Nephron (organoid): Measurements from ENCODE around the gene LDB2.
A peak's percentile ranks its signal among the peaks of the same experiment; 100 is the strongest.
"Not testable (repeated sequence)": the region's sequence is repeated elsewhere in the genome, so short reads cannot be mapped to it uniquely, and the experiment has no call there.

Experiments
- H3K27ac Mint-ChIP-seq, 3 experiments: 2 replicates each; pipeline ENCODE4 v1.8.0; 2020; ENCODE audit warnings: mixed read lengths in 3 of 3, mild to moderate bottlenecking in 2 of 3, moderate library complexity in 1 of 3
- H3K27me3 Mint-ChIP-seq: 2 replicates; pipeline ENCODE4 v1.8.0; 2021; ENCODE audit warnings: low read depth, mild to moderate bottlenecking, moderate library complexity, mixed read lengths
- H3K36me3 Mint-ChIP-seq: 2 replicates; pipeline ENCODE4 v1.8.0; 2020; ENCODE audit warnings: low read depth, mixed read lengths
- H3K4me1 Mint-ChIP-seq: 2 replicates; pipeline ENCODE4 v1.8.0; 2020; ENCODE audit warnings: mixed read lengths
- H3K4me3 Mint-ChIP-seq, 3 experiments: 2 replicates each; pipeline ENCODE4 v1.8.0; 2020; ENCODE audit warnings: mild to moderate bottlenecking in 3 of 3, mixed read lengths in 3 of 3, moderate library complexity in 2 of 3
- H3K9me3 Mint-ChIP-seq: 2 replicates; pipeline ENCODE4 v1.8.0; 2020; ENCODE audit warnings: mixed read lengths
- TF ChIP-seq, protein P1 (sequence below), 3 experiments: fragments of 200-600 bp; sonication (generic); IDR thresholded peaks; one replicate each; pipeline ENCODE4 v1.5.0; 2021; ENCODE audit warnings: antibody characterized with exemption in 3 of 3; ENCODE audit not compliant: unreplicated experiment in 3 of 3

Gene LDB2

DNA sequence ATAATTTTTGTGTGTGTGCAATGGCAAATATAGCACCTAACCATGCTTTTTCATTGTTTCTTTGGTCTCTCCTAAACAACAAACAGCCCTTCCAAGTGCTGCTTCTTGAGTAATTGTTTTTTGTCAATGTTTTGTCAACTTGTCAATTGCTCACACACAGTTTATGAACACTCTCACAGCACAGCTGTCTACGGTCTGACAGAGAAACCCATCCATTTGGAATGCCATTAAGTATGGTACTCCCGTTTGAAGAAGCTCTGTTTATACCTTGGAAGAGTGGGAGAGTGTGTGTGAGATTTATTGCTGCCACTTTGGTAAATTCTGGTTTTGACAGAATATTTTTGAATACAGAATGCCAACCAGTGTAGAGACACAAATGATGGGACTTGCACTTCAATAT is 254.6 kb downstream of the LDB2 start:
- Mint-ChIP-seq H3K4me3 (no peak overlapping the region), H3K36me3 (peaks cover 6% of the 10 kb centered on the region), H3K27me3 (peaks cover 3% of the 10 kb centered on the region), H3K9me3 (no peaks in the 10 kb centered on the region), H3K4me1 (peaks cover 43% of the 10 kb centered on the region), H3K27ac (no peak overlapping the region)
- TF ChIP-seq, protein P1, sequence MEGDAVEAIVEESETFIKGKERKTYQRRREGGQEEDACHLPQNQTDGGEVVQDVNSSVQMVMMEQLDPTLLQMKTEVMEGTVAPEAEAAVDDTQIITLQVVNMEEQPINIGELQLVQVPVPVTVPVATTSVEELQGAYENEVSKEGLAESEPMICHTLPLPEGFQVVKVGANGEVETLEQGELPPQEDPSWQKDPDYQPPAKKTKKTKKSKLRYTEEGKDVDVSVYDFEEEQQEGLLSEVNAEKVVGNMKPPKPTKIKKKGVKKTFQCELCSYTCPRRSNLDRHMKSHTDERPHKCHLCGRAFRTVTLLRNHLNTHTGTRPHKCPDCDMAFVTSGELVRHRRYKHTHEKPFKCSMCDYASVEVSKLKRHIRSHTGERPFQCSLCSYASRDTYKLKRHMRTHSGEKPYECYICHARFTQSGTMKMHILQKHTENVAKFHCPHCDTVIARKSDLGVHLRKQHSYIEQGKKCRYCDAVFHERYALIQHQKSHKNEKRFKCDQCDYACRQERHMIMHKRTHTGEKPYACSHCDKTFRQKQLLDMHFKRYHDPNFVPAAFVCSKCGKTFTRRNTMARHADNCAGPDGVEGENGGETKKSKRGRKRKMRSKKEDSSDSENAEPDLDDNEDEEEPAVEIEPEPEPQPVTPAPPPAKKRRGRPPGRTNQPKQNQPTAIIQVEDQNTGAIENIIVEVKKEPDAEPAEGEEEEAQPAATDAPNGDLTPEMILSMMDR (IDR thresholded peaks at IDR 0.05; ENCODE audit: unreplicated experiment in 3 of 3), result no peak

DNA sequence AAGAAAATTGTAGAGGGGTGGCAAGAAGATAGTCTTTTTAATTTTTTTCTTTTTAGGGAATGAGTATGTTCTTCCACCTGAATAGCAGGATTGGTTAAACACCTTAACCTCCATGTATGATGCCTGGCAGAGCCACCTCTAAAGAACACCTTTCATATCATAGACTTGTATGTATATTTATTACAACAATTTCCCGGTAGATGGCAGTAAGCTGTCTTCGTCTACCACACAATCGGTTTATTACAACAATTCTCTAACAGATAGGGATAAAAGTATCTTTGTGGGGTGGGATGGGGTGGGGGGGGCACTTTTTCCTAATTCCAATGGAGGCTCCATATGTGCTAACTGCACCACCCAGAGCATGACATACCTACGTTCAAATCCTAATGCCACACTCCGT is 255.5 kb downstream of the LDB2 start:
- TF ChIP-seq, protein P1 (IDR thresholded peaks at IDR 0.05; ENCODE audit: unreplicated experiment in 3 of 3), result no peak
- Mint-ChIP-seq H3K27ac (no peak overlapping the region), H3K9me3 (no peaks in the 10 kb centered on the region), H3K4me1 (peaks cover 46% of the 10 kb centered on the region), H3K27me3 (peaks cover 3% of the 10 kb centered on the region), H3K4me3 (no peak overlapping the region), H3K36me3 (peaks cover 6% of the 10 kb centered on the region)

DNA sequence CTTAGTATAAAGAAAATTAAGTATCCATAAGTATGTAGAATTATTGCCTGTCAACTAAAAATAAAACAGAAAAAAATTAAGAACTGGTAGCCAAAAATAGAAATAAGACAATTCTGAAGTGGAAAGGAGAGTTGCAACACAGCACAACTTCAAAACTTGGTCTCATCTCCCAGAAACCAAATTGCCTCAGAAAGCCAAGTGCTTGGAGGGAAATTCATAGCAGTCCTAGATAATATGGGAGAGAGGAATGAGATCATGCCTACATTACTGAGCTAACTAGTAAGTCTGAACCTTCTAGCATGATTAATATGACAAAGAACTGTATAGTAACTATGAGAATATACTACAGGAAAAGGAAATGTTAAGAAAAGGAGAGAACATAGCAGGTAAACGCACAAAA is 256.5 kb downstream of the LDB2 start:
- TF ChIP-seq, protein P1 (IDR thresholded peaks at IDR 0.05; ENCODE audit: unreplicated experiment in 3 of 3), result no peak
- peaks cover 6% of the 10 kb centered on the region for H3K36me3 Mint-ChIP-seq
- H3K9me3 Mint-ChIP-seq, result no peaks in the 10 kb centered on the region
- no peak overlapping the region for H3K4me3 Mint-ChIP-seq
- peaks cover 50% of the 10 kb centered on the region for H3K4me1 Mint-ChIP-seq
- peak overlapping the region in 2 of 3 experiments; percentile 56 to 61 for H3K27ac Mint-ChIP-seq
- H3K27me3 Mint-ChIP-seq, result peaks cover 3% of the 10 kb centered on the region

DNA sequence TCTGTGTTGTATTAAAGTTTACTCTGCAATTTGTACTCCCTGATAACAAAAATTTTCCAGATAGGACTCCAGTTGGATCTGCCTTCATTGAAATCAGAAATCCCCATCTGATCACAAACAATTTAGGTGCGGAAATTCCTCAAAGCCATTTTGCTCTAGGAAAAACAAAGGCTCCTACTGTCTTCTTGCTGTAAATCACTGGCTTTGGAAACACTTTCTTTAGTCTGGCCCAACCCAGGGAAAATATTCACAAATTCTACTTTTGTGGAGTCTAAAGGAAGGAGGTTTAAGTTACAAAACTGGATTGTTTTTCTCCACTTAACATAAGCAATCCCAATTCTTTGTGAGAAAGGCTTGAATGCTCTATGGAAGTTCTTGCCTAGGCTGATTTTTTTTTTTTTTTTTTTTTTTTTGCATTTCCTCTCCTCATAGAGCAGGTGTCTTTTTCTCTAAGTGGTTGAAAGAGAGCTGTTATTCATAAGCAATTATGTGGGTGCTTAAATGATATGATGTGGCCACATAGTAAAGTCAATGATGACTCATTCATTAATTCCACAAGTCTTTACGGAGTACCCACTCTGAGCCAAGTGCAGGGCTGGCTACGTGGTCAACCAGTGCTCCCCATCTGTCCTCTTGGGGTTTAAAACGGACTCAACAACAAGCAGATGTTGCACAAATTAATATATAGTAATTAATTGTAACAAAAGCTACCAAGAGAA is 261.4 kb downstream of the LDB2 start:
- Mint-ChIP-seq H3K4me3 (no peak overlapping the region), H3K9me3 (peaks cover 15% of the 10 kb centered on the region), H3K4me1 (peaks cover 52% of the 10 kb centered on the region), H3K27ac (peak overlapping the region in 2 of 3 experiments; percentile 76 to 91), H3K27me3 (peaks cover 3% of the 10 kb centered on the region), H3K36me3 (peaks cover 21% of the 10 kb centered on the region)
- TF ChIP-seq, protein P1 (IDR thresholded peaks at IDR 0.05; ENCODE audit: unreplicated experiment in 3 of 3), result no peak

DNA sequence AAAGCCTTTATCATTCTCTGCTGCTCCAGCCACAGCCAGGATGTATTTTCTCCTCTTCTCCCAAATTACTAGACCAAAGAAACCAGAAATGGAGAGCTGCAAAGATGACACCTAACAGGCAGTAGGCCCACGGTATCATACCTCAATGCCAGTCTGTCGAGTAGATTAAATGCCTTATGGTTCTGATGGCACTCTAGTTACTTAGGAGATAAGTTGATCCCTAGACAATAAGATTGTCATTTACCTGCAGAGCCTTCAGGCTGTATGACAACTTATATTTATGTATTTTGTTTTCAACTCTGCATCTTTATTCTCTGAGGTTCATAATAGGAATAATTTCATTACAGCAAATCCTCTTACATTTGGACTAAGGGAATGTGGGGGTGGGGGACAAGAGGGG is 262.1 kb downstream of the LDB2 start:
- Mint-ChIP-seq H3K36me3 (peaks cover 23% of the 10 kb centered on the region), H3K9me3 (peaks cover 19% of the 10 kb centered on the region), H3K27me3 (peaks cover 2% of the 10 kb centered on the region), H3K27ac (peak overlapping the region in 2 of 3 experiments; percentile 76 to 91), H3K4me1 (peaks cover 44% of the 10 kb centered on the region), H3K4me3 (no peak overlapping the region)
- TF ChIP-seq, protein P1 (IDR thresholded peaks at IDR 0.05; ENCODE audit: unreplicated experiment in 3 of 3), result no peak

DNA sequence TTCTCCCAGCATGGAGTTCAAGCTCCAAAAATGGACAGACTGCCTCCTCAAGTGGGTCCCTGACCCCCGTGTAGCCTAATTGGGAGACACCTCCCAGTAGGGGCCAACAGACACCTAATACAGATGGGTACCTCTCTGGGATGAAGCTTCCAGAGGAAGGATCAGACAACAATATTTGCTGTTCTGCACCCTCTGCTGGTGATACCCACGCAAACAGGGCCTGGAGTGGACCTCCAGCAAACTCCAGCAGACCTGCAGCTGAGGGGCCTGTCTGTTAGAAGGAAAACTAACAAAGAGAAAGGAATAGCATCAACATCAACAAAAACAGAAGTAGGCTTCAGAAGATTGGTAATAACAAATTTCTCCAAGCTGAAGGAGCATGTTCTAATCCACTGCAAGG is 269.2 kb downstream of the LDB2 start:
- not testable (repeated sequence) for H3K27ac Mint-ChIP-seq, H3K27me3 Mint-ChIP-seq, H3K4me1 Mint-ChIP-seq, H3K4me3 Mint-ChIP-seq
- peaks cover 34% of the 10 kb centered on the region for H3K9me3 Mint-ChIP-seq
- peaks cover 21% of the 10 kb centered on the region for H3K36me3 Mint-ChIP-seq

DNA sequence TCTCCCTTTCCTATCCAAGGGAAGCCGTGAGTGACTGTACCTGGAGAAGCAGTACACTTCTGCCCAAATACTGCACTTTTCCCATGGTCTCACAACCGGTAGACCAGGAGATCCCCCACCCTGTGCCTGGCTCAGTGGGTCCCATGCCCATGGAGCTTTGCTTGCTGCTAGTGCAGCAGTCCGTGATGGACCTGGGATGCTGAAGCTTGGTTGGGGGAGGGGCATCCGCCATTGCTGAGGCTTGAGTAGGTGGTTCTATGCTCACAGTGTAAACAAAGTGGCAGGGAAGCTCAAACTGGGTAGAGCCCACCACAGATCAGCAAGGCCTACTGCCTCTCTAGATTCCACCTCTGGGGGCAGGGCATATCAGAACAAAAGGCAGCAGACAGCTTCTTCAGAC is 269.6 kb downstream of the LDB2 start:
- not testable (repeated sequence) for H3K27ac Mint-ChIP-seq, H3K4me1 Mint-ChIP-seq, H3K4me3 Mint-ChIP-seq, H3K27me3 Mint-ChIP-seq
- H3K36me3 Mint-ChIP-seq, result peaks cover 17% of the 10 kb centered on the region
- peaks cover 33% of the 10 kb centered on the region for H3K9me3 Mint-ChIP-seq
